Measurements from ENCODE around the gene VWCE.

- TF ChIP-seq CTCF (IDR thresholded peaks at IDR 0.05) (no peak), USF2 (CRISPR knock-in tag; IDR thresholded peaks at IDR 0.05) (no peak), ESRRA (CRISPR knock-in tag; IDR thresholded peaks at IDR 0.05; ENCODE audit: borderline replicate concordance) (no peak), MAX (CRISPR knock-in tag; IDR thresholded peaks at IDR 0.05) (no peak), ETV6 (CRISPR knock-in tag; IDR thresholded peaks at IDR 0.05) (no peak), NR2C2 (CRISPR knock-in tag; IDR thresholded peaks at IDR 0.05) (no peak)
Observed at GRCh38 chr11:61310749-61311148, 15.6 kb upstream of the VWCE start.

Measured in WTC11 (cell line).